ENCODE data around the gene NRP2.

NRP2 gene

DNA sequence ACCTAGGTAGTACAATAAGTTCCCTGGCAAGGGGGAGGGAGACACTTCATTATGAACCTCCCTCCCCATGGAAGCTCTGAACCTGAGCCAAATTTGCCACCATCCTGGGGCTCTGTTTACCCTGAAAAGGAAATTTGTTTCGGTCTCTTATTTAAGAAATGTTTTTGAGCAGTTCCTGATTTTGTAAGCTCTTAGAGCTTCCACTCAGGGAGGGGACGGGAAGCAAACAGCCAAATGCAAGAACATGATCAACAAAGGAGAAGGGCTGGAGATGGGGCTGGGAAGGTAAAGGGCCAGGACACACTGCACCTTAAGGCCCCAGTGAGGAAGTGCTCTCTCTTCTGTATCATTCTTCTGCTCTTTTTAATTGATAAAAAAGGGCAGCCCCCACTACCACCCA is 117.9 kb downstream of the NRP2 start:
- TF ChIP-seq, protein P1, sequence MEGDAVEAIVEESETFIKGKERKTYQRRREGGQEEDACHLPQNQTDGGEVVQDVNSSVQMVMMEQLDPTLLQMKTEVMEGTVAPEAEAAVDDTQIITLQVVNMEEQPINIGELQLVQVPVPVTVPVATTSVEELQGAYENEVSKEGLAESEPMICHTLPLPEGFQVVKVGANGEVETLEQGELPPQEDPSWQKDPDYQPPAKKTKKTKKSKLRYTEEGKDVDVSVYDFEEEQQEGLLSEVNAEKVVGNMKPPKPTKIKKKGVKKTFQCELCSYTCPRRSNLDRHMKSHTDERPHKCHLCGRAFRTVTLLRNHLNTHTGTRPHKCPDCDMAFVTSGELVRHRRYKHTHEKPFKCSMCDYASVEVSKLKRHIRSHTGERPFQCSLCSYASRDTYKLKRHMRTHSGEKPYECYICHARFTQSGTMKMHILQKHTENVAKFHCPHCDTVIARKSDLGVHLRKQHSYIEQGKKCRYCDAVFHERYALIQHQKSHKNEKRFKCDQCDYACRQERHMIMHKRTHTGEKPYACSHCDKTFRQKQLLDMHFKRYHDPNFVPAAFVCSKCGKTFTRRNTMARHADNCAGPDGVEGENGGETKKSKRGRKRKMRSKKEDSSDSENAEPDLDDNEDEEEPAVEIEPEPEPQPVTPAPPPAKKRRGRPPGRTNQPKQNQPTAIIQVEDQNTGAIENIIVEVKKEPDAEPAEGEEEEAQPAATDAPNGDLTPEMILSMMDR (IDR thresholded peaks at IDR 0.05; ENCODE audit: low read depth, low read length, missing control alignments) = no peak
- DNase-seq (ENCODE audit: low read depth) = no peak
- H3K4me3 ChIP-seq (ENCODE audit: low read depth, low read length) = no peak overlapping the region

DNA sequence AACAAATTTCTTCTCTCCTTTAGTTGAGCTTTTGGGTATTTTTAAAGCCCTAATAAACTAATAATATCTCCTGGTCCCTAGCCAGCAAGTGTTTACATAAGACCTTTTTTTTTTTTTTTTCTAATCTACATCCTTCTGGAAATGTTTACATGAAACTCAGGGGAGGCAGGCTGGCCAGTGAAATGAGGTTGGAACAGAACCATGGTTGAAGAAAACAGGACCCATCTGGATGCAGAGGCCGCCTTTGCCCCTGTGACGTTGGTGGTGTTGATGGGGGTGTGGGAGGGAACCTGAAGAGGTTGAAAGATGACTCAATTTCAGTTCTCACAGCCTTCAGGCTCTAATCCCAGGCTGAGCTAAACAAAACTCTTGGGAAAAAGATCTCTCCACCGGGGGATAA is 118.5 kb downstream of the NRP2 start:
- no peak for DNase-seq (ENCODE audit: low read depth)
- TF ChIP-seq, protein P1 (IDR thresholded peaks at IDR 0.05; ENCODE audit: low read depth, low read length, missing control alignments) = no peak
- no peak overlapping the region for H3K4me3 ChIP-seq (ENCODE audit: low read depth, low read length)

DNA sequence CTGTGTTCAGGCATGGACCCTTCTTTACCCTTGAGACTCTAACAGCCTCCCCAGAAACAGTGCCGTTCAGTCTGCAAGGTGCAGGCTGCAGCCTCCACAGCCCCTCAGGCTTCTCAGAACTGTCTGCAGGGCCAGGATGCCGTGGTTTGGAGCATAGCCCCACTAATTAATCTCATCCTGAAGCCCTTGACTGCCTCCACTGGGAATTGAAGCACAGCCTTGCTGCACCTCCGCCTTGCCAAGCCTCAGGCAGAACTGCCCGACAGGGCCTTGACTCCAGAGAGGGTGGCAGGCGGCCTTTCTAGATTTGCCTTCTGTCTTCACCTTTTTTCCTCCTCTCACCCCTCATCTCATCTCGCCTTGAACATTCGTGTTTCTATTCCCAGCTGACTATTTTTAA is 119.8 kb downstream of the NRP2 start:
- DNase-seq (ENCODE audit: low read depth) = no peak
- TF ChIP-seq, protein P1 (IDR thresholded peaks at IDR 0.05; ENCODE audit: low read depth, low read length, missing control alignments) = no peak
- H3K4me3 ChIP-seq (ENCODE audit: low read depth, low read length) = no peak overlapping the region

DNA sequence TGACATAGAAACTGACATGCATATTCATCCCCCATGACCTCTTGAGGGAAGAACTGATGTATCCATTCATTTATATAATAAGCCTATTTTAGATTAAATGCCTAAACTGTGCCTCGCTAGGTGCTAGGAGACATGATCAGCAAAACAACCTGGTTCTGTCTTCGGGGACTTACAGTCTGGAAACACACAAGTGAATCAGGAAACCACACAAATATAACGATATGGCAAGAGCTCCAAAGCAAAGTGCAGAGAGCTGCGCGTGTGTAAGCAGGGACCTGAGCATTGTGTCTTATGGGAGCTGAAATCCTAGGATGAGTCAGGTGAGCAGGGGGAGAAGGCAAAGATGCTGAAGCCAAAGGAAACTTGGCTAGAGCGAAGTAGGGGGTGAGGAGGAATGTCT is 120.6 kb downstream of the NRP2 start:
- no peak for DNase-seq (ENCODE audit: low read depth)
- H3K4me3 ChIP-seq (ENCODE audit: low read depth, low read length) = no peak overlapping the region
- TF ChIP-seq, protein P1 (IDR thresholded peaks at IDR 0.05; ENCODE audit: low read depth, low read length, missing control alignments) = no peak

DNA sequence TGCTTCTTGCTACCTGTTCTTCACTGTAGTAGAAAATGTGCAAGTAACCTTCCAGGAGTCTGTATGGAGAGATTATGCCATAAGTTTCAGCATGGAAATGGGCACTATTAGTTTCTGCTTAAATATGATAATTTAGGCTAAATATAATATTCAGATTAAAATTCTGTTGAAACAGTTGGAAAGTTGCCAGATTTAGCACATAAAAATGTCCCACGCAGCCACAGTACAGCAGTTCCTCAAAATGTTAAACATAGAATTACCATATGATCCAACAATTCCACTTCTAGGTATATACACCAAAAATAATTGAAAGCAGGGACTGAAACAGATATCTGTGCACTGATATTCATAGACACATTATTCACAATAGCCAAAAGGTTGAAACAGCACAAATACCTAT is 121.2 kb downstream of the NRP2 start:
- DNase-seq (ENCODE audit: low read depth) = no peak
- TF ChIP-seq, protein P1 (IDR thresholded peaks at IDR 0.05; ENCODE audit: low read depth, low read length, missing control alignments) = no peak
- no peak overlapping the region for H3K4me3 ChIP-seq (ENCODE audit: low read depth, low read length)

DNA sequence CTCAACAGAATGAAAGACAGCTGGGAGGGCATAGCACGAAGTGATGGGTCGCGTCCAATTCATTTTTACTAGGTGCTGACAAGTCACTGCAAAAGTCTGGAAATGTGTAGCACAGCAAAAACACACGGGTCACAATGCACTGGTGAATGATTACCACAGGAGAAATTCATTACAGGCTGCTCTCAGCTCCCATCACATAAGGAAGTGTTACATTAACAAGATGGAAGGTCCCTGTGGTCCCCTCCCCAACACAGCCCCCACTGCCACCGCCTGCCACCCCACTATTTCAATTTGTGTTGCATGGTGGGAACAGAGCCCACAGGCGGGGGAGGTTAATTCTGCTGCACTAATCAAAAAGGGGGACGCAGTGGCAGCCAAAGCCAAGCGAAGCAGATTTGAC is 122.8 kb downstream of the NRP2 start:
- H3K4me3 ChIP-seq (ENCODE audit: low read depth, low read length) = no peak overlapping the region
- DNase-seq (ENCODE audit: low read depth) = no peak
- TF ChIP-seq, protein P1 (IDR thresholded peaks at IDR 0.05; ENCODE audit: low read depth, low read length, missing control alignments) = no peak

DNA sequence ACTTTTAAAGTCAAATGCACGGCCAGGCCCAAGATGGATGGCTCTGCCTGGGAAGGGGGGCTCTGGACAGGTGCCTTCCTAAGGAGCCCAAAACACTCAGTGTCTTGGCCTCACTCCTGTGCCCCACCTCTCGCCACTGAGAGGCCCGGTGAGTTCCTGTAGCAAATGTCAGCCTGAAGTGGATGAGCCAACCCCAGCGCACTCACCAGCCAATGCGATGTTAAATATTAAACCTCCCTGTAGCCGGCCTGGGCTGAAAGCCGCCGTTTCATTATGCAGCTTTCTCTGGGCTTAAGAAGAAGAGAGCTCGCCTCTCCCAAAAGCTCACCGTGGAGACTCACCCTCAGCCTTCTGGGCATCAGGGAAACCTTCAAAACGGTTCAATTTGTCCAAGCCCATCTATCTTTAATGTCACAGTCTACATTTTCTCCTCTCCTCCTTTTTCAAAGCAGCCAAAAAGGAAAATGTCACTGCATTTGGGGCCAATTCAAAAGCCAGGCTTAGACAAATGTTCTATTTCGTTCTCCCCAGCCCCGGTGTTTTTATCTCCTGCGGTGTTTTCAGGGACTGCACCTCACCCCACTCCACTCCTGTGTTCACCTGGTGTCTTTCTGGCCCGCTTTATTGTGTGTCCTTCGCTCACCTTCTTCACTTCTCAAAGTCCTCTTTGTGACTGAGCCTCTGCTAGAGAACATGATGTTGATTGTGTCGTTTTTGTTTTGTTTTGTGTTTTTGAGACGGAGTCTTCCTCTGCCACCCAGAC is 124.0 kb downstream of the NRP2 start:
- no peak for DNase-seq (ENCODE audit: low read depth)
- TF ChIP-seq, protein P1 (IDR thresholded peaks at IDR 0.05; ENCODE audit: low read depth, low read length, missing control alignments) = no peak

More for the DNA sequence above, 124.0 kb downstream of the NRP2 start:
- H3K4me3 ChIP-seq (ENCODE audit: low read depth, low read length) = no peak overlapping the region

All from GM12864 (cell line).